Neural crest cell (in vitro differentiated cells): Measurements from ENCODE around the gene SUN3. TPM values are rescaled to one million over a fixed set of nuclear protein-coding genes. Genes with fewer than 3 reads are reported as not detected.
"Not testable (repeated sequence)": the region's sequence is repeated elsewhere in the genome, so short reads cannot be mapped to it uniquely, and the experiment has no call there.

Source experiments
- DNase-seq: peaks from one replicate; pipeline ENCODE4 v3.0.0; 2021; ENCODE audit warnings: low read depth, mixed read lengths, low spot score
- H3K27ac Mint-ChIP-seq: one replicate; pipeline ENCODE4 v1.8.0; 2021; ENCODE audit warnings: mild to moderate bottlenecking, mixed read lengths; ENCODE audit not compliant: unreplicated experiment
- H3K27me3 Mint-ChIP-seq: 2 replicates; pipeline ENCODE4 v1.8.0; 2021; ENCODE audit warnings: low read depth, mild to moderate bottlenecking, mixed read lengths
- H3K36me3 Mint-ChIP-seq: 2 replicates; pipeline ENCODE4 v1.8.0; 2021; ENCODE audit warnings: low read depth, mild to moderate bottlenecking, mixed read lengths
- H3K4me1 Mint-ChIP-seq: 2 replicates; pipeline ENCODE4 v1.8.0; 2021; ENCODE audit warnings: mixed read lengths
- H3K4me3 Mint-ChIP-seq: one replicate; pipeline ENCODE4 v1.8.0; 2021; ENCODE audit warnings: mild to moderate bottlenecking, mixed read lengths
- H3K9me3 Mint-ChIP-seq: 2 replicates; pipeline ENCODE4 v1.8.0; 2021; ENCODE audit warnings: mixed read lengths
- total RNA-seq: library from RNA; stranded (reverse); gene quantifications from 2 replicates; pipeline ENCODE4 v1.2.1, GENCODE V29; 2021
- TF ChIP-seq, protein P1 (sequence below): fragments of 200-600 bp; sonication (generic); conservative IDR thresholded peaks from 2 replicates; pipeline ENCODE4 v1.5.0; 2021; ENCODE audit warnings: antibody characterized with exemption, mild to moderate bottlenecking

Gene SUN3
- total RNA-seq, 1 donor from 2014 or later = not detected

DNA sequence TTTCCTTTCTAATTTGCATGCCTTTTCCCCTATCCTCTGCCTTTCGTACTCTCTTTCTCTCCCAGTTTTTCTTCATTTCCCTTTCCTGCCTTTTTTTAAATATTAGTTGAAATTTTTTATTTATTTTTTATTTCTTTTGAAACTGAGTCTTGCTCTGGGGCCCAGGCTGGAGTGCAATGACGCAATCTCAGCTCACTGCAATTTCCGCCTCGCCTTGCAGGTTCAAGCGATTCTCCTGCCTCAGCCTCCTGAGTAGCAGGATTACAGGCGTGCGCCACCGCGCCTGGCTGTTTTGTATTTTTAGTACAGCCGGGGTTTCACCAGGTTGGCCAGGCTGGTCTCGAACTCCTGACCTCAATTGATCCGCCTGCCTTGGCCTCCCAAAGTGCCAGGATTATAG, 29.5 kb downstream of the SUN3 start:
- Mint-ChIP-seq H3K27me3 (no peaks in the 10 kb centered on the region), H3K36me3 (peaks cover 10% of the 10 kb centered on the region), H3K4me3 (no peak overlapping the region), H3K27ac (no peak overlapping the region), H3K4me1 (peaks cover 9% of the 10 kb centered on the region), H3K9me3 (peaks cover 18% of the 10 kb centered on the region)
- DNase-seq = no peak
- TF ChIP-seq, protein P1, sequence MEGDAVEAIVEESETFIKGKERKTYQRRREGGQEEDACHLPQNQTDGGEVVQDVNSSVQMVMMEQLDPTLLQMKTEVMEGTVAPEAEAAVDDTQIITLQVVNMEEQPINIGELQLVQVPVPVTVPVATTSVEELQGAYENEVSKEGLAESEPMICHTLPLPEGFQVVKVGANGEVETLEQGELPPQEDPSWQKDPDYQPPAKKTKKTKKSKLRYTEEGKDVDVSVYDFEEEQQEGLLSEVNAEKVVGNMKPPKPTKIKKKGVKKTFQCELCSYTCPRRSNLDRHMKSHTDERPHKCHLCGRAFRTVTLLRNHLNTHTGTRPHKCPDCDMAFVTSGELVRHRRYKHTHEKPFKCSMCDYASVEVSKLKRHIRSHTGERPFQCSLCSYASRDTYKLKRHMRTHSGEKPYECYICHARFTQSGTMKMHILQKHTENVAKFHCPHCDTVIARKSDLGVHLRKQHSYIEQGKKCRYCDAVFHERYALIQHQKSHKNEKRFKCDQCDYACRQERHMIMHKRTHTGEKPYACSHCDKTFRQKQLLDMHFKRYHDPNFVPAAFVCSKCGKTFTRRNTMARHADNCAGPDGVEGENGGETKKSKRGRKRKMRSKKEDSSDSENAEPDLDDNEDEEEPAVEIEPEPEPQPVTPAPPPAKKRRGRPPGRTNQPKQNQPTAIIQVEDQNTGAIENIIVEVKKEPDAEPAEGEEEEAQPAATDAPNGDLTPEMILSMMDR = no peak

DNA sequence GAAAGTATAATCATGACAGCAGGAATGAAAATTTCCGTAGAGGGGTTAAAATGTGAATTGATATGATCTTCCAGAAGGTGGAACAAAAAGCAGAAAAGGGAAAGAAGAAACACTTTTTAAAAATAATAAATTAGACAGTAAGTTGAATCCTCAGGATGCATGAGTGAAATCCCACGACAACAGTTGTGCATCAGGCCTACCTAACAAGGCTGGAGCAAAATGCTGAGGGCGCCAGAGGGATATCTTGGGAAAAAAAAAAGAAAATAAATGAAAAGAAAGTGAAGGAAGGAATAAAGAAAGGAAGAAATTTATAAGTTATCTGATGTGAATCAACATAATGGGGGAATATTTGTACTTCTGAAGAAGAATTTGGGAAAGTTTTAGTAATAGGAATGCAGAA, 36.5 kb downstream of the SUN3 start:
- peaks cover 30% of the 10 kb centered on the region for H3K4me1 Mint-ChIP-seq
- no peak overlapping the region for H3K27ac Mint-ChIP-seq
- no peaks in the 10 kb centered on the region for H3K27me3 Mint-ChIP-seq
- H3K4me3 Mint-ChIP-seq = peak overlapping the region; percentile 88
- DNase-seq = no peak
- TF ChIP-seq, protein P1 = no peak
- peaks cover 9% of the 10 kb centered on the region for H3K9me3 Mint-ChIP-seq
- peaks cover 6% of the 10 kb centered on the region for H3K36me3 Mint-ChIP-seq

DNA sequence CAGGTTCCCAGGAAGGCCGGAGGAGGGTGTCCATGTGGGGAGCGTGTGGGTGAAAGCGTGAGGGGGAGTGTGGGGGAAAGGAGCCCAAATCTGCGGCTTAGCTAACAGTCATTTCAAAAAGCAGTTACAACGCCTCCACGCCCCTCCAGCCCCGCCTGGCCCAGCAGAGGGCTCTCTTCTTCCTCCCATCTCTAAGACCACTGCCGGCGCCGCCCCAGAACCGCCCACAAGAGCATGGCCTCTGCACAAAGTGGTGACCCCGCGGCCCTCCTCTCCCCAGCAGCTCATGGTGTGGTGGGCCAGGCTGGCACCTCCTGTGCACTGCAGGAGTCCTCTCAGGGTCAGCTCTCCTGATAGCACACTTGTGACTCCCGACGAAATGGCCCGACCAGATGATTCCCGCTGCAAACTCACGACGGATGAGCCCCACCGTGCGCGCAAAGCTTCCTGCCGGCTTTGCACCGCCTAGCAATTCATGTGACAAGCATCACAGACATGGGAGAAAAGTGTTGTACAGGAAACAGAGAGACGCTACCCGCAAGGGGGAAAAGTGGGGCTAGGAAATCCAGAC, 37.1 kb downstream of the SUN3 start:
- peak; percentile 77 for DNase-seq
- H3K4me1 Mint-ChIP-seq = peaks cover 30% of the 10 kb centered on the region
- peak overlapping the region; percentile 97 for H3K27ac Mint-ChIP-seq
- no peaks in the 10 kb centered on the region for H3K27me3 Mint-ChIP-seq
- peaks cover 6% of the 10 kb centered on the region for H3K36me3 Mint-ChIP-seq
- TF ChIP-seq, protein P1 = peak; percentile 61
- H3K9me3 Mint-ChIP-seq = peaks cover 9% of the 10 kb centered on the region
- peak overlapping the region; percentile 88 for H3K4me3 Mint-ChIP-seq

DNA sequence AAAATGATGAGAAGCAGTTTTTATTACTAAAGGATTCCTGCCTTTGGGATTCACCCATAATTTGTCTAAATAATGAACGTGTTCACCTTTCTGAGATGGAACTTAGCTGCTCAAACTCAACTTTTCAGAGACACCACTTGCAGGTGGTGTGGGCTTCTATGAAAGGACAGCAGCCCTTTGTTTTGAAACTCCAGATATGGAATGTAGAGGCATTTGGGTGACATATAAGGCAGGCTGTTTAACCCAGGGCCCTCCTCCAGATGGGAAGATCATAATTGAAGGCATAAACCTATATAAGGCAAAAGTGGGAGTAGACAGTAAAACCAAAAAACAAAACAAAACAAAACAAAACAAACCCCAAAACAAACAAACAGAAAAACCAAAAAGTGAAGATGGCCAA, 37.6 kb downstream of the SUN3 start:
- peaks cover 30% of the 10 kb centered on the region for H3K4me1 Mint-ChIP-seq
- TF ChIP-seq, protein P1 = no peak
- H3K4me3 Mint-ChIP-seq = peak overlapping the region; percentile 88
- no peak for DNase-seq
- peaks cover 6% of the 10 kb centered on the region for H3K36me3 Mint-ChIP-seq
- peak overlapping the region; percentile 97 for H3K27ac Mint-ChIP-seq
- H3K27me3 Mint-ChIP-seq = no peaks in the 10 kb centered on the region
- H3K9me3 Mint-ChIP-seq = peaks cover 9% of the 10 kb centered on the region

DNA sequence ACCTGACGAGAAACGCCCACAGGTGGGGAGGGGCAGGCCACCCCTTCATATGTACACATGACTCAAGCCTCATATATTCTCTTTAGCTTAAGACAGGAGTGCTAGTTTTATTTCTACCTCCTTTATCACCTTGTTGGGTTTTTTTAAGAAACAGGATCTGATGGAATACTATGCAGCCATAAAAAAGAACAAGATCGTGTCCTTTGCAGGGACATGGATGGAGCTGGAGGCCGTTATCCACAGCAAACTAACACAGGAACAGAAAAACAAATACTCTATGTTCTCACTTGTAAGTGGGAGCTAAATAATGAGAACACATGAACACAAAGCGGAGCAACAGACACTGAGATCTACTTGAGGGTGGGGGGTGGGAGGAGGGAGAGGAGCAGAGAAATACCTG, 38.3 kb downstream of the SUN3 start:
- no peak for DNase-seq
- Mint-ChIP-seq H3K27ac (peak overlapping the region; percentile 15), H3K9me3 (peaks cover 9% of the 10 kb centered on the region), H3K4me3 (peak overlapping the region; percentile 12), H3K4me1 (peaks cover 30% of the 10 kb centered on the region), H3K27me3 (no peaks in the 10 kb centered on the region), H3K36me3 (peaks cover 6% of the 10 kb centered on the region)
- TF ChIP-seq, protein P1 = no peak

DNA sequence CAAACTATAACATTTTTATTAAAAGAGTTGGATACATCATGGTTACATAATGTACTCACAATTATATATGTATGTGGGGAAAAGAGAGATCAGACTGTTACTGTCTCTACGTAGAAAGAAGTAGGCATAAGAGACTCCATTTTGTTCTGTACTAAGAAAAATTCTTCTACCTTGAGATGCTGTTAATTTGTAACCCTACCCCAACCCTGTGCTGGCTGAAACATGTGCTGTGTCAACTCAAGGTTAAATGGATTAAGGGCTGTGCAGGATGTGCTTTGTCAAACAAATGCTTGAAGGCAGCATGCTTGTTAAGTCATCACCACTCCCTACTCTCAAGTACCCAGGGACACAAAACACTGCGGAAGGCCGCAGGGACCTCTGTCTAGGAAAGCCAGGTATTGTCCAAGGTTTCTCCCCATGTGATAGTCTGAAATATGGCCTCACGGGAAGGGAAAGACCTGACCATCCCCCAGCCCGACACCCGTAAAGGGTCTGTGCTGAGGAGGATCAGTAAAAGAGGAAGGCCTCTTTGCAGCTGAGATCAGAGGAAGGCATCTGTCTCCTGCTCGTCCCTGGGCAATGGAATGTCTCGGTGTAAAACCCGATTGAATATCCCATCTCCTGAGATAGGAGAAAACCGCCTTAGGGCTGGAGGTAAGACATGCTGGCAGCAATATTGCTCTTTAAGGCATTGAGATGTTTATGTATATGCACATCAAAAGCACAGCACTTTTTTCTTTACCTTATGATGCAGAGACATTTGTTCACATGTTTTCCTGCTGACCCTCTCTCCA, 39.1 kb downstream of the SUN3 start:
- H3K4me3 Mint-ChIP-seq, H3K27ac Mint-ChIP-seq, H3K36me3 Mint-ChIP-seq, DNase-seq, H3K27me3 Mint-ChIP-seq, H3K9me3 Mint-ChIP-seq: not testable (repeated sequence)
- H3K4me1 Mint-ChIP-seq = peaks cover 30% of the 10 kb centered on the region
